A673 (cell line): ENCODE measurements around the gene TNFAIP8. TPM values are rescaled to one million over a fixed set of nuclear protein-coding genes. Genes with fewer than 3 reads are reported as not detected.
A peak's percentile ranks its signal among the peaks of the same experiment; 100 is the strongest.
"Not testable (repeated sequence)": the region's sequence is repeated elsewhere in the genome, so short reads cannot be mapped to it uniquely, and the experiment has no call there.

Source experiments
- BruUV-seq: library from RNA; stranded (reverse); fragments of 400-500 nt; replicated peaks from 2 replicates; lab custom pipeline; 2021; lab: Mats Ljungman, UMichigan
- CTCF ChIA-PET: fragments of 300-600 bp; sonication (Branson Sonifier 250); formaldehyde crosslinking; loops from one replicate; lab custom pipeline; 2022; ENCODE audit warnings: antibody characterized with exemption; lab: Charles Lee
- POLR2A ChIA-PET: fragments of 300-600 bp; sonication (Branson Sonifier 250); formaldehyde crosslinking; loops from one replicate; lab custom pipeline; 2022; ENCODE audit warnings: antibody characterized with exemption; ENCODE audit not compliant: low non-redundant PET; lab: Charles Lee
- DNase-seq: peaks from one replicate; pipeline ENCODE4 v3.0.0-alpha.2; 2015; ENCODE audit warnings: low spot score
- H3K27ac ChIP-seq: fragments of 200-600 bp; sonication (generic); 2 replicates; pipeline ENCODE4 v1.5.1; 2016; ENCODE audit warnings: mixed run types, low read depth, mild to moderate bottlenecking, mixed read lengths, antibody characterized with exemption, low read length; ENCODE audit not compliant: poor library complexity, severe bottlenecking
- H3K27me3 ChIP-seq: fragments of 200-600 bp; sonication (generic); replicated peaks from 2 replicates; pipeline ENCODE4 v1.6.1; 2017; ENCODE audit warnings: mixed run types, low read depth, mild to moderate bottlenecking, mixed read lengths, antibody characterized with exemption, low read length; ENCODE audit not compliant: insufficient read depth, poor library complexity
- H3K36me3 ChIP-seq: fragments of 200-600 bp; sonication (generic); 2 replicates; pipeline ENCODE4 v1.6.1; 2016; ENCODE audit warnings: mixed run types, mild to moderate bottlenecking, mixed read lengths, antibody characterized with exemption, low read length; ENCODE audit not compliant: insufficient read depth, poor library complexity, severe bottlenecking
- H3K4me1 ChIP-seq: fragments of 200-600 bp; sonication (generic); 2 replicates; pipeline ENCODE4 v1.6.1; 2017; ENCODE audit warnings: mixed run types, mild to moderate bottlenecking, mixed read lengths, antibody characterized with exemption, low read length; ENCODE audit not compliant: insufficient read depth, poor library complexity, severe bottlenecking
- H3K4me3 ChIP-seq: fragments of 200-600 bp; sonication (generic); 2 replicates; pipeline ENCODE4 v1.5.1; 2016; ENCODE audit warnings: low read depth, mixed run types, mild to moderate bottlenecking, mixed read lengths, low read length; ENCODE audit not compliant: poor library complexity, severe bottlenecking
- H3K9me3 ChIP-seq: fragments of 200-600 bp; sonication (generic); 2 replicates; pipeline ENCODE4 v1.6.1; 2016; ENCODE audit warnings: mixed run types, low read depth, mild to moderate bottlenecking, mixed read lengths, antibody characterized with exemption, low read length; ENCODE audit not compliant: poor library complexity, severe bottlenecking
- CTCF ChIP-seq: fragments of 300-800, 200-600 bp; sonication (generic); conservative IDR thresholded peaks from 2 replicates; pipeline ENCODE4 v1.5.1; 2017; ENCODE audit warnings: low read depth, mild to moderate bottlenecking, antibody characterized with exemption, low read length, moderate library complexity, mixed read lengths
- EZH2 ChIP-seq: fragments of 200-600 bp; sonication (generic); IDR thresholded peaks from 2 replicates; pipeline ENCODE4 v1.6.1; 2017; ENCODE audit warnings: borderline replicate concordance, low read depth, mild to moderate bottlenecking, mixed read lengths, antibody characterized with exemption, low read length; ENCODE audit not compliant: poor library complexity, severe bottlenecking
- intact Hi-C: fragments of 100-400 bp; cut with micrococcal nuclease; formaldehyde crosslinking; loops from one replicate; pipeline ENCODE4 v1.10.0; 2022; ENCODE audit not compliant: unreplicated experiment
- total RNA-seq: library from RNA; stranded (reverse); gene quantifications from 2 replicates; pipeline ENCODE4 v1.2.3, GENCODE V29; 2021

The TNFAIP8 gene
- total RNA-seq, 1 experiment from 2014 or later = 6.8 TPM

- intact Hi-C loops = loop anchor here (1.0 to 5.0 kb wide), 4 partner anchors 95 to 424 kb away; partner anchors contain the start of gene DTWD2
- H3K27me3 ChIP-seq = no peaks in the 10 kb centered on the region
- ChIA-PET CTCF (interaction anchor here (0.6 to 2.4 kb wide), 6 partner anchors 13 to 450 kb away, joined by 3 to 13 read pairs (median 4); partner anchors contain the start of gene DTWD2), POLR2A (interaction anchor here (0.6 kb wide), 1 partner anchor 342 kb away, joined by 3 read pairs; no protein-coding TSS in a partner anchor)
- no peak overlapping the region for H3K27ac ChIP-seq
- H3K9me3 ChIP-seq = no peaks in the 10 kb centered on the region
- DNase-seq = no peak
- no peak for TF ChIP-seq EZH2
- no peak for TF ChIP-seq CTCF
- no peaks in the 10 kb centered on the region for H3K36me3 ChIP-seq
- H3K4me3 ChIP-seq = peak overlapping the region; percentile 48
- BruUV-seq = no TSS peak
- H3K4me1 ChIP-seq = peaks cover 10% of the 10 kb centered on the region
Observed at GRCh38 chr5:119412279-119413227, 56.7 kb downstream of the TNFAIP8 start.

GRCh38 chr5:119414124-119414734 is 58.4 kb downstream of the TNFAIP8 start:
- H3K9me3 ChIP-seq, H3K36me3 ChIP-seq, H3K27ac ChIP-seq, H3K27me3 ChIP-seq, POLR2A ChIA-PET, H3K4me3 ChIP-seq, BruUV-seq, DNase-seq: not testable (repeated sequence)
- intact Hi-C loops = loop anchor here (5.0 kb wide), 2 partner anchors 97 to 147 kb away; no protein-coding TSS in a partner anchor
- peaks cover 16% of the 10 kb centered on the region for H3K4me1 ChIP-seq
- CTCF ChIA-PET = interaction anchor here (0.7 kb wide), 1 partner anchor 386 kb away, joined by 3 read pairs; no protein-coding TSS in a partner anchor

- Histone ChIP-seq H3K36me3 (no peaks in the 10 kb centered on the region), H3K4me1 (peaks cover 9% of the 10 kb centered on the region), H3K4me3 (peak overlapping the region; percentile 13), H3K27ac (no peak overlapping the region), H3K27me3 (no peaks in the 10 kb centered on the region), H3K9me3 (no peaks in the 10 kb centered on the region)
- intact Hi-C loops = no loop called here
- POLR2A ChIA-PET = interaction anchor here (0.6 kb wide), 1 partner anchor 351 kb away, joined by 9 read pairs; no protein-coding TSS in a partner anchor
- DNase-seq = peak; percentile 79
- no TSS peak for BruUV-seq
- TF ChIP-seq CTCF (no peak), EZH2 (no peak)
- CTCF ChIA-PET = interaction anchor here (1.1 kb wide), 2 partner anchors 17 to 430 kb away, joined by 3 to 4 read pairs; no protein-coding TSS in a partner anchor
Observed at GRCh38 chr5:119417891-119418605, 62.2 kb downstream of the TNFAIP8 start.
